ENCODE measurements around the gene NEK5. TPM values are rescaled to one million over a fixed set of nuclear protein-coding genes. Genes with fewer than 3 reads are reported as not detected.

The NEK5 gene
- polyA plus RNA-seq, 3 donors = 0.07 TPM; not detected in 2

GRCh38 chr13:52169839-52170238, 41.0 kb upstream of the NEK5 start:
- Histone ChIP-seq H3K4me2 (replicated peaks; ENCODE audit: extremely low read depth, low read length, poor library complexity, severe bottlenecking) (no peak overlapping the region), H4K20me1 (ENCODE audit: insufficient read depth, low read length) (no peaks in the 10 kb centered on the region), H3K79me2 (ENCODE audit: insufficient read depth, low read length) (no peaks in the 10 kb centered on the region), H3K9me3 (replicated peaks in 1 of 2; ENCODE audit: control insufficient read depth in 1 of 2, insufficient read depth in 1 of 2, low read length in 2 of 2) (no peaks in the 10 kb centered on the region), H3K27ac (ENCODE audit: low read depth in 1 of 2, low read length in 2 of 2) (no peak overlapping the region), H3K9ac (ENCODE audit: insufficient read depth, low read length, poor library complexity, severe bottlenecking) (no peak overlapping the region), H3K4me1 (ENCODE audit: control insufficient read depth in 1 of 2, insufficient read depth in 2 of 2, low read length in 2 of 2) (peaks cover 4 to 12% of the 10 kb centered on the region in 2 donors), H3K36me3 (replicated peaks in 1 of 2; ENCODE audit: control insufficient read depth in 1 of 2, insufficient read depth in 2 of 2, low read length in 2 of 2) (peaks cover 16 to 62% of the 10 kb centered on the region in 2 donors), H3K4me3 (replicated peaks in 1 of 3; ENCODE audit: low read depth in 2 of 3, low read length in 3 of 3) (no peak overlapping the region), H2AFZ (ENCODE audit: insufficient read depth, low read depth, low read length, poor library complexity, severe bottlenecking) (no peak overlapping the region), H3K27me3 (ENCODE audit: control insufficient read depth in 2 of 2, insufficient read depth in 2 of 2, low read length in 2 of 2) (no peaks in the 10 kb centered on the region)
- intact Hi-C loops (cut with micrococcal nuclease) = no loop called here
- no peak for TF ChIP-seq CTCF (IDR thresholded peaks at IDR 0.05)
- H3K4me1 Mint-ChIP-seq = peaks cover 9% of the 10 kb centered on the region
- H3K9me3 Mint-ChIP-seq = no peaks in the 10 kb centered on the region
- no peak overlapping the region for H3K27ac Mint-ChIP-seq
- peaks cover 37 to 45% of the 10 kb centered on the region in 2 donors for H3K36me3 Mint-ChIP-seq
- H3K4me3 Mint-ChIP-seq = no peak overlapping the region
- no peaks in the 10 kb centered on the region for H3K27me3 Mint-ChIP-seq (ENCODE audit: low read depth in 3 of 3)
- no CpG with 5 or more reads among the region's 5 CpGs for WGBS (ENCODE audit: insufficient coverage)
- no peak for DNase-seq

- H3K27ac Mint-ChIP-seq = peak overlapping the region in 1 of 7 donors; percentile 78
- Histone ChIP-seq H3K36me3 (replicated peaks in 1 of 2; ENCODE audit: control insufficient read depth in 1 of 2, insufficient read depth in 2 of 2, low read length in 2 of 2) (peaks cover 12 to 40% of the 10 kb centered on the region in 2 donors), H3K4me2 (replicated peaks; ENCODE audit: extremely low read depth, low read length, poor library complexity, severe bottlenecking) (no peak overlapping the region), H2AFZ (ENCODE audit: insufficient read depth, low read depth, low read length, poor library complexity, severe bottlenecking) (no peak overlapping the region), H4K20me1 (ENCODE audit: insufficient read depth, low read length) (no peaks in the 10 kb centered on the region), H3K79me2 (ENCODE audit: insufficient read depth, low read length) (no peaks in the 10 kb centered on the region), H3K9me3 (replicated peaks in 1 of 2; ENCODE audit: control insufficient read depth in 1 of 2, insufficient read depth in 1 of 2, low read length in 2 of 2) (no peaks in the 10 kb centered on the region), H3K27ac (ENCODE audit: low read depth in 1 of 2, low read length in 2 of 2) (no peak overlapping the region), H3K4me3 (replicated peaks in 1 of 3; ENCODE audit: low read depth in 2 of 3, low read length in 3 of 3) (no peak overlapping the region), H3K27me3 (ENCODE audit: control insufficient read depth in 2 of 2, insufficient read depth in 2 of 2, low read length in 2 of 2) (no peaks in the 10 kb centered on the region), H3K4me1 (ENCODE audit: control insufficient read depth in 1 of 2, insufficient read depth in 2 of 2, low read length in 2 of 2) (no peaks in the 10 kb centered on the region), H3K9ac (ENCODE audit: insufficient read depth, low read length, poor library complexity, severe bottlenecking) (no peak overlapping the region)
- no peak for DNase-seq
- intact Hi-C loops (cut with micrococcal nuclease) = no loop called here
- H3K36me3 Mint-ChIP-seq = peaks cover 27 to 37% of the 10 kb centered on the region in 2 donors
- H3K4me1 Mint-ChIP-seq = peaks cover 7% of the 10 kb centered on the region
- no peak overlapping the region for H3K4me3 Mint-ChIP-seq
- TF ChIP-seq CTCF (IDR thresholded peaks at IDR 0.05) = no peak
- peaks cover 1 to 2% (median 2%) of the 10 kb centered on the region in 3 donors for H3K27me3 Mint-ChIP-seq (ENCODE audit: low read depth in 3 of 3)
- no peaks in the 10 kb centered on the region for H3K9me3 Mint-ChIP-seq
- 80% methylated on average over 1 of the region's 2 CpGs for WGBS (ENCODE audit: insufficient coverage)
These were observed 36.5 kb upstream of the NEK5 start for GRCh38 chr13:52165411-52165810.
